GM19238 (cell line): ENCODE results near the gene ZBTB12.
A peak's percentile ranks its signal among the peaks of the same experiment; 100 is the strongest.
"Not testable (repeated sequence)": the region's sequence is repeated elsewhere in the genome, so short reads cannot be mapped to it uniquely, and the experiment has no call there.

ENCODE experiments used
- DNase-seq: peaks from one replicate; pipeline ENCODE4 v3.0.0; 2011; ENCODE audit warnings: low spot score; ENCODE audit not compliant: insufficient read length

The ZBTB12 gene, protein sequence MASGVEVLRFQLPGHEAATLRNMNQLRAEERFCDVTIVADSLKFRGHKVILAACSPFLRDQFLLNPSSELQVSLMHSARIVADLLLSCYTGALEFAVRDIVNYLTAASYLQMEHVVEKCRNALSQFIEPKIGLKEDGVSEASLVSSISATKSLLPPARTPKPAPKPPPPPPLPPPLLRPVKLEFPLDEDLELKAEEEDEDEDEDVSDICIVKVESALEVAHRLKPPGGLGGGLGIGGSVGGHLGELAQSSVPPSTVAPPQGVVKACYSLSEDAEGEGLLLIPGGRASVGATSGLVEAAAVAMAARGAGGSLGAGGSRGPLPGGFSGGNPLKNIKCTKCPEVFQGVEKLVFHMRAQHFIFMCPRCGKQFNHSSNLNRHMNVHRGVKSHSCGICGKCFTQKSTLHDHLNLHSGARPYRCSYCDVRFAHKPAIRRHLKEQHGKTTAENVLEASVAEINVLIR

DNA sequence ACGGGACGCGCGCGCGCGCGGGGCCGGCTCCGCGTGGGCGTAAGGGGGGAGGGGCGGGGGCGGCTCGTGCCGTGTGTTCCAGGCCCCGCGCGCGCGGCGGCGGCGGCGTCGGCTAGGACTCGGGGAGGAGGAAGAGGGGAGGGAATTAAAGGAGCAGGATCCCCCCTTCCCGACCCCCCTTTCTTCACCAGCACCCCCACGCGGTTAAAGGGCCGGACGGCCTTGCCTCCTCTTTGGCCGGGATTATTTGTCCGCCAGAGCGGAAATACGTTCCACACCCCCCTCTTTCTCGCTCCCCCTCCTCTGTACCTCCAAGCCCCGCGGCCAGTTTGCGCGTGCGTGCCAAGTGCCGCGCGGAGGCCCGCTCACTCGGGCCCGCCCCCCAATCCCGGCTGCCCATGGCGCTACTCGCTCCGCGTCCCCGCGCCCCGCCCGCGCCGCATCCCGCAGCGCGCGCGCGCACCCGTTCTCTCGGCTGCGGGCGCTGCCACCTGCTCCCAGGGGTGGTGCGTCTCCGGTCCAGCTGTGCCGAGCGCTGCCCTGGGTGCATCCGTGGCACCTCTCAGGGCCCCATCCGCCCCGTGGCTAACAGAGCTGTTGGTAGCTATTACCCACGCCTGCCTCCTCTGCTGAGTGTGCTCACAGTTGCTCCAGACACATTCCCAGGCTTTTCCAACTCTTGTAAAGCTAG is at the start of gene ZBTB12:
Gene ZBTB12 (minus strand): TSS at position 134 of the 691 bp plus-strand sequence. CDS start 781 bp downstream, outside the sequence.
- DNase-seq, result peak; percentile 88

DNA sequence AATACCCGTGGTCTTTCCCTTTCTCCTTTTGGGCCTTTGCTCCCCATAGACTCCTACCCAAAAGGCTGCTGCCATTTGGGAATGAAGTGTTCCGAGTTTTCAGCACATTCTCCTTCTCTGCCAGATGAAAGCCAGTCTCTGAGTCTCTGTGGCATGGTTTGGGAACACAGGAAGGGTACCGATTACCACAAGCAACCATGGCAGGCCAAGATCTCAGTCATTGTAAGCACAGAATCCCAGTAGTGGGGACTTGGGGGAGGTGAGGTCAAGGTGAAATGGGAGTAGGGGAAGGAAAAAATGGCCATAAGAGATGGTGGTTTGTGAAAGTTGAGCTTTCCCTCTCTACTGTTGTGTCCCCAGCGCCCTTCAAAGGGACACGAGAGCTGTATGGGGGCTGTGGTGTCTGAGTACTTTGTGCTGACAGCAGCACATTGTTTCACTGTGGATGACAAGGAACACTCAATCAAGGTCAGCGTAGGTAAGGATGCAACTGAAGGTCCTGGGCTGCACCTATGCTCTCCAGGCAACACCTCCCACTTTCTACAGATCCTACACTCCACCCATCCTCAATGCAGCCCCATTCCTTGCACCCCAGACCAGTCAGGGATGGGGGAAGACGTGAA is 48.2 kb upstream of the ZBTB12 start:
- no peak for DNase-seq

DNA sequence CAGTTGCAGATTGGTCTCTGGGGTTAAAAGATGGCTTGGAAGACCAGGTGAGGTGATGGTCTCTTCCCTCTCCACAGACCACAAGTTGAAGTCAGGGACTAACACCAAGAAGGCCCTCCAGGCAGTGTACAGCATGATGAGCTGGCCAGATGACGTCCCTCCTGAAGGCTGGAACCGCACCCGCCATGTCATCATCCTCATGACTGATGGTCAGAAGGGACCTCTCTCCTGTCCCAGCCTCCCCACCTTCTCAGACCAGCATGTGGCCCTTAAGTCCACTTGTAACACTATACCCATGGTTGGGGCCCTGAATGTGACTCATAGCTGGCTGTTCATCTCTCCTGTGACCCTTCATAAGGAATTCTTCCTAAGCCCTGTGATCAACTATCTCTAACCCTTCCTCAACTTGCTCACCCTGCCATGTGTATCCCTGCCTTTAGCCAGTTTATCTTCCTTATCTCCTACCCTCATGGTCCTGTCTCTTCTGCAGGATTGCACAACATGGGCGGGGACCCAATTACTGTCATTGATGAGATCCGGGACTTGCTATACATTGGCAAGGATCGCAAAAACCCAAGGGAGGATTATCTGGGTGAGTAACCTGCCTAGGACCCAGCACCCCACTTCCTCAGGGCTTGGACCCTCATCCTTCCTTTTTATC is 47.0 kb upstream of the ZBTB12 start:
- no peak for DNase-seq

DNA sequence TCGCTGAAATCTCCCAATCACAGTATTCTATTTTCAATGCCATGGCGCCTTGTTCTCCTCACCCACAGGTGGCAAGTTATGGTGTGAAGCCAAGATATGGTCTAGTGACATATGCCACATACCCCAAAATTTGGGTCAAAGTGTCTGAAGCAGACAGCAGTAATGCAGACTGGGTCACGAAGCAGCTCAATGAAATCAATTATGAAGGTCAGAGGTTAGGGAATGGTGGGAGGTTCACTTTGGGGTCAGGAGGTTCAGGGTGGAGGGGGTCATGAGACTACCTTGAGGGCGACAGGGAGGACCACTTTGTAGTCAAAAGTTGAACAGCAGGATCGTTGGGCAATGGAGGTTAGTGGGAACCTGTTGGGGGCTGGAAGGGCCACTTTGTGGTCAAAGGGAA is 46.4 kb upstream of the ZBTB12 start:
- DNase-seq, result no peak

DNA sequence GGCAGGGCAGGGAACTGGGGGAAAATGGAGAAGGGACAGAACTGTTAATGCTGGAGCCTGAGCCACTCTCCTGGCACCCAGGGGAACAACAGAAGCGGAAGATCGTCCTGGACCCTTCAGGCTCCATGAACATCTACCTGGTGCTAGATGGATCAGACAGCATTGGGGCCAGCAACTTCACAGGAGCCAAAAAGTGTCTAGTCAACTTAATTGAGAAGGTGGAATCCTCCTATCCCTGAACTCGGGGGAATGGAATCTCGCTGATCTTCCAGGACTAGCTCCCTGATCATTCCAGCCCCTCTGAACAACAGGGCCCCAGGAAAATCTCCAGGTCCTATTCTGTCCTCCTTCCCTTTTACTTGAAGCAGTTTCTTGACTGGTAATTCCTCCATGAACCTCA is 46.0 kb upstream of the ZBTB12 start:
- DNase-seq, result no peak

DNA sequence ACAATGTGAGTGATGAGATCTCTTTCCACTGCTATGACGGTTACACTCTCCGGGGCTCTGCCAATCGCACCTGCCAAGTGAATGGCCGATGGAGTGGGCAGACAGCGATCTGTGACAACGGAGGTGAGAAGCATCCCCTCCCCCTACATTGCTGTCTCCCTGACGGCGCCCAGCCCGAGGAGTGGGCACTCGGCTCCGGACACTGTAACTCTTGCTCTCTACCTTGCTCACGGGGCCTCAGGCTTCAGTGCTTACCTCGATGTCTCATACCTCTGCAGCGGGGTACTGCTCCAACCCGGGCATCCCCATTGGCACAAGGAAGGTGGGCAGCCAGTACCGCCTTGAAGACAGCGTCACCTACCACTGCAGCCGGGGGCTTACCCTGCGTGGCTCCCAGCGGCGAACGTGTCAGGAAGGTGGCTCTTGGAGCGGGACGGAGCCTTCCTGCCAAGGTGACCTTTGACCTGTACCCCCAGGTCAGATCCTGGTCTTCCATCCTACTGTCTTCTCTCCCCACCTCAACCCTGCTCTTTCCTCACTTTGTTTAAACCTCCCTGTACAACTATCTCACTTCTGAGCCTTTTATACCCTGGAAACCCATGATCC is 45.3 kb upstream of the ZBTB12 start:
- DNase-seq, result no peak

DNA sequence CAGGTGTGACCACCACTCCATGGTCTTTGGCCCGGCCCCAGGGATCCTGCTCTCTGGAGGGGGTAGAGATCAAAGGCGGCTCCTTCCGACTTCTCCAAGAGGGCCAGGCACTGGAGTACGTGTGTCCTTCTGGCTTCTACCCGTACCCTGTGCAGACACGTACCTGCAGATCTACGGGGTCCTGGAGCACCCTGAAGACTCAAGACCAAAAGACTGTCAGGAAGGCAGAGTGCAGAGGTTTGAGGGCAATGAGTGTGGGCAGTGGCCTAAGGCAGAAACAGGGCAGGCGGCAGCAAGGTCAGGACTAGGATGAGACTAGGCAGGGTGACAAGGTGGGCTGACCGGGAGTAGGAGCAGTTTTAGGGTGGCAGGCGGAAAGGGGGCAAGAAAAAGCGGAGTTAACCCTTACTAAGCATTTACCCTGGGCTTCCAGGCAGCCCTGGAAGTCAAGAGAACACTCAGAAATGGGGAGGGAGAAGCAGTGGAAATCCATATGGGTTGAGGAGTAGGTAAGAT is 44.5 kb upstream of the ZBTB12 start:
- DNase-seq, result no peak

DNA sequence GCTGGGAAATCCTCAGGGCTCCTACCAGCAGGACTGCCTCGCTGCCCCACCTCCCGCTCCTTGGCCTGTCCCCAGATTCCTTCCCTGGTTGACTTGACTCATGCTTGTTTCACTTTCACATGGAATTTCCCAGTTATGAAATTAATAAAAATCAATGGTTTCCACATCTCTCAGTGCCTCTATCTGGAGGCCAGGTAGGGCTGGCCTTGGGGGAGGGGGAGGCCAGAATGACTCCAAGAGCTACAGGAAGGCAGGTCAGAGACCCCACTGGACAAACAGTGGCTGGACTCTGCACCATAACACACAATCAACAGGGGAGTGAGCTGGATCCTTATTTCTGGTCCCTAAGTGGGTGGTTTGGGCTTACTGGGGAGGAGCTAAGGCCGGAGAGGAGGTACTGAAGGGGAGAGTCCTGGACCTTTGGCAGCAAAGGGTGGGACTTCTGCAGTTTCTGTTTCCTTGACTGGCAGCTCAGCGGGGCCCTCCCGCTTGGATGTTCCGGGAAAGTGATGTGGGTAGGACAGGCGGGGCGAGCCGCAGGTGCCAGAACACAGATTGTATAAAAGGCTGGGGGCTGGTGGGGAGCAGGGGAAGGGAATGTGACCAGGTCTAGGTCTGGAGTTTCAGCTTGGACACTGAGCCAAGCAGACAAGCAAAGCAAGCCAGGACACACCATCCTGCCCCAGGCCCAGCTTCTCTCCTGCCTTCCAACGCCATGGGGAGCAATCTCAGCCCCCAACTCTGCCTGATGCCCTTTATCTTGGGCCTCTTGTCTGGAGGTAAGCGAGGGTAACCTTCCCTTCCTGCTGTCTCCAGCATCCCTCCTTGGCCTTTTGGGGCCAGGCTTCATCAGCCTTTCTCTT is 43.9 kb upstream of the ZBTB12 start, which contains the start of gene CFB:
Gene CFB (plus strand): TSS at position 589 of the 863 bp plus-strand sequence. CDS start 127 bp downstream, at position 716.
- no peak for DNase-seq

DNA sequence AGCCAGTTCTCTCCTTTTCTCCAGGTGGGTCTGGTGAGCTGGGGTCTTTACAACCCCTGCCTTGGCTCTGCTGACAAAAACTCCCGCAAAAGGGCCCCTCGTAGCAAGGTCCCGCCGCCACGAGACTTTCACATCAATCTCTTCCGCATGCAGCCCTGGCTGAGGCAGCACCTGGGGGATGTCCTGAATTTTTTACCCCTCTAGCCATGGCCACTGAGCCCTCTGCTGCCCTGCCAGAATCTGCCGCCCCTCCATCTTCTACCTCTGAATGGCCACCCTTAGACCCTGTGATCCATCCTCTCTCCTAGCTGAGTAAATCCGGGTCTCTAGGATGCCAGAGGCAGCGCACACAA is 43.2 kb upstream of the ZBTB12 start:
- DNase-seq, result no peak

DNA sequence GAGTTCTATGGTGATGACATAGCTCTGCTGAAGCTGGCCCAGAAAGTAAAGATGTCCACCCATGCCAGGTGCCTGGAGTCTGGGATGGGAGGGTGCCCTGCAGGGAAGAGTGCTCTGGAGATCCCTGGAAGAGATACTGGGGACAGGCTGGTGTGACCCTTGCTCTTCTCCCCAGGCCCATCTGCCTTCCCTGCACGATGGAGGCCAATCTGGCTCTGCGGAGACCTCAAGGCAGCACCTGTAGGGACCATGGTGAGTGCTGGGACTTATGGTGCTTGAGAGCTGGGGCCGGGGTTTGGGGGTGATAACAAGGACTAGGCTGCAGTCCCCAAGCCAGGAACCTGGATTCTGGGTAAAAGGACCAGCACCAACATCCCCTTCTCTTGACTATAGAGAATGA is 41.9 kb upstream of the ZBTB12 start:
- DNase-seq, result no peak

DNA sequence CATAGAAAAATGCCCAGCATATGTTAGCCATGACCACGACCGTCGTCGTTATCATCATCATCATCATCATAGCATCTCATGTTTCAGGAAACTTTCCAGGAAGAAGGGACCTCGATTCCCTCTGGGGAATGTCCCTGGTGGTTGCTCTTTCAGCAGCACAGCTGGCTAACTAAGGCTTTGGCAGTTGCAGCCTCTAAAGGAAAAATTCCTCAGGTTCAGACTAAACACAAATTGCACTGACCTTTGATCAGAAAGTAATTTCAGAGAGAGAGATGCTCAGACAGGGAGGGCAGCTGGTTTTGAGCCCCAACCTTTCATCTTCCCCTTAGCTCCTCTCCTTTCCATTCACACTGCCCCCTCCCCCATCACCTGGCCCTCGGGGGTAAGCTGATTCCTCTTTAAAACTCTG is 38.4 kb upstream of the ZBTB12 start:
- DNase-seq, result no peak

DNA sequence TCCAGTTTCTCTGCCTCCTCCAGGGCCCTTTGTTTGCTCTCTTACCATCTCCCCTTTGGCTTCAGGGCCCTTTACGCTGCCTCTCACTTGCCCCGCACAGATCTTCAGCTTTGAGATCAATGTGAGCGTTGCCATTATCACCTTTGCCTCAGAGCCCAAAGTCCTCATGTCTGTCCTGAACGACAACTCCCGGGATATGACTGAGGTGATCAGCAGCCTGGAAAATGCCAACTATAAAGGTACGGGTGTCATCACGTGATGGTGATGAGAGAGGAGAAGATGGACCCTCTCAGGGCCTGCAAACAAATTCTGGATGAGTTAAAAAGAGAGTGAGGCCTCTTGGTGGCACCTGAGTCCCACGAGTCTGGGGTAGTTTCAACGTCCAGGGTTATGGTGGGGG is 33.9 kb upstream of the ZBTB12 start:
- no peak for DNase-seq

DNA sequence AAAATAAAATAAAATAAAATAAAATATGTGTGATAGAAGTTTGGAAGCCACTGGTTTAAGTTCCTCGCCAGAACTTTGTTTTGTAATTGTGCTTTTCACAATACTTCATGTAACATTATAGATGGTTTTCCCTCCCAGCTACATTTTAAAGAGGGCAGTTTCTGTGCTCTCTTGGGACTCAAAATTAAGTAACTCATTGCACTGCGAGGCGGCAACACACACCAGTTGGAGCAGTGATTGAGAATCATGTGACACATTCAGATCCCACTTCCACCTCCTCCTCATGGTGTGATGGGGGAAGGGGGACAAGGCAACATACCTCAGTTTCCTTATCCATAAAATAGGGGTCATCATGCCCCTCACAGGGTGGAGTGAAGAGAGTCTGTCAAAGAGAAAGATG is 33.1 kb upstream of the ZBTB12 start:
- DNase-seq, result no peak

DNA sequence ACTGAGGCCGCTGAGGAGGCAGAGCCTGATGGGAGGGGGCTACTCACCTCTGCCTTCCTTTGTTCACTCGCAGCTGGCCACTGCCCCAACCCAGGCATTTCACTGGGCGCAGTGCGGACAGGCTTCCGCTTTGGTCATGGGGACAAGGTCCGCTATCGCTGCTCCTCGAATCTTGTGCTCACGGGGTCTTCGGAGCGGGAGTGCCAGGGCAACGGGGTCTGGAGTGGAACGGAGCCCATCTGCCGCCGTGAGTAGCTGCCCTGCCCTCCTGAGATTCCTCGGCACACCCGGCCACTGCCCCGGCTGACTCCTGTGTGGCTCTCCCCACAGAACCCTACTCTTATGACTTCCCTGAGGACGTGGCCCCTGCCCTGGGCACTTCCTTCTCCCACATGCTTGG is 31.7 kb upstream of the ZBTB12 start:
- no peak for DNase-seq

DNA sequence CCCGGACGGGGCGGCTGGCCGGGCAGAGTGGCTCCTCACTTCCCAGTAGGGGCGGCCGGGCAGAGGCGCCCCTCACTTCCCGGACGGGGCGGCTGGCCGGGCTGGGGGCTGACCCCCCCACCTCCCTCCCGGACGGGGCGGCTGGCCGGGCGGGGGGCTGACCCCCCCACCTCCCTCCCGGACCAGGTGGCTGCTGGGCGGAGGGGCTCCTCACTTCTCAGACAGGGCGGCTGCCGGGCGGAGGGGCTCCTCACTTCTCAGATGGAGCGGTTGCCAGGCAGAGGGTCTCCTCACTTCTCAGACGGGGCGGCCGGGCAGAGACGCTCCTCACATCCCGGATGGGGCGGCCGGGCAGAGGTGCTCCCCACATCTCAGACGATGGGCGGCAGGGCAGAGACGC is 30.3 kb upstream of the ZBTB12 start:
- not testable (repeated sequence) for DNase-seq

DNA sequence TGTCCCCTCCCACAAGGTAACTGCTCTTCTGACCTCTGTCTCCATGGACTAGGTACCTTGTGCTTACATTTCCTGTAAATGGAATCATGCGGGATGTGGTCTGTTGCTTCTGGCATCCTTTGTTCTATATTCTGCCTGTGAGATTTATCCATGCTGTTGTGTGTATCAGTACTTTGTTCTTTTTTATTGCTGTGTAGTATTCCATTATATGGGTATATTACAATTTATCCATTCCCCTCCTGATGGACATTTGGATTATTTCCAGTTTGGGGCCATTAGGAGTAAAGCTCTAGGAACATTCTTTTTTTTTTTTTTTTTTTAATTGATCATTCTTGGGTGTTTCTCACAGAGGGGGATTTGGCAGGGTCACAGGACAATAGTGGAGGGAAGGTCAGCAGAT is 29.1 kb upstream of the ZBTB12 start:
- no peak for DNase-seq

DNA sequence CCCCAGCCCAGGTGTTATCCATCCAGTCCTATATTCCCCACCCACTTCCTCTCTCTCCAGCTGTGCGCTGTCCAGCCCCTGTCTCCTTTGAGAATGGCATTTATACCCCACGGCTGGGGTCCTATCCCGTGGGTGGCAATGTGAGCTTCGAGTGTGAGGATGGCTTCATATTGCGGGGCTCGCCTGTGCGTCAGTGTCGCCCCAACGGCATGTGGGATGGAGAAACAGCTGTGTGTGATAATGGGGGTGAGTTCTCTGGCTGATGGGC is 26.7 kb upstream of the ZBTB12 start:
- no peak for DNase-seq

DNA sequence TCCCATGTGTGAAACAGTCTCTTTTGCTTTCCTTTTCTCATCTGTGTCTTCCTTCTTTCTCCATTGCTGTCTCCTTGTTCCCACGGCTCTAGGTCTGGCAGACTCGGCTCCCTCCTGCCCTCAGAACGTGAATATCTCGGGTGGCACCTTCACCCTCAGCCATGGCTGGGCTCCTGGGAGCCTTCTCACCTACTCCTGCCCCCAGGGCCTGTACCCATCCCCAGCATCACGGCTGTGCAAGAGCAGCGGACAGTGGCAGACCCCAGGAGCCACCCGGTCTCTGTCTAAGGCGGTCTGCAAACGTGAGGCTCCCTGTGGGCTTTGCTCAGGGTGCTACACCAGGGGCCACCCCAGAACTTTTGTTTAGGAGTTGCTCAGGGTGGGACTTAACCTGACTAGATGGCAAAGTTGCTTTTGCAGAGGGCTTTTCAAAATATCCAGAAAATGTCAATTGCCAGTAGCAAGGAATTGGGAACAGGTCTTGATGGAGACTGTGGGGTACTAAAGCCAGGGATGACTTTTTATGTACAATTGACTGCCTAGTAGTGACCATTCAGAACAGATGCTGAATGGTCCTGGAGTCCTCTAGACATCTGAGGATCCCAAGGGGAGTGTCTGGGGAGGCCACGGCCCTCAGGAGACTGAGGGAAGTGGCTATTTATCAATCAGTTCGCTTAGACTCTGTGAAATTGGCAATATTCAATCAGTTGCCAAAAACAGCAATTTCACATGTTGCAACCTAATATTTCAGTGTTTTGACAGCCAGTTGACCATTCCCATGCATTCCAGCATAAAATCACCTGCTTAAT is 26.2 kb upstream of the ZBTB12 start:
- no peak for DNase-seq

DNA sequence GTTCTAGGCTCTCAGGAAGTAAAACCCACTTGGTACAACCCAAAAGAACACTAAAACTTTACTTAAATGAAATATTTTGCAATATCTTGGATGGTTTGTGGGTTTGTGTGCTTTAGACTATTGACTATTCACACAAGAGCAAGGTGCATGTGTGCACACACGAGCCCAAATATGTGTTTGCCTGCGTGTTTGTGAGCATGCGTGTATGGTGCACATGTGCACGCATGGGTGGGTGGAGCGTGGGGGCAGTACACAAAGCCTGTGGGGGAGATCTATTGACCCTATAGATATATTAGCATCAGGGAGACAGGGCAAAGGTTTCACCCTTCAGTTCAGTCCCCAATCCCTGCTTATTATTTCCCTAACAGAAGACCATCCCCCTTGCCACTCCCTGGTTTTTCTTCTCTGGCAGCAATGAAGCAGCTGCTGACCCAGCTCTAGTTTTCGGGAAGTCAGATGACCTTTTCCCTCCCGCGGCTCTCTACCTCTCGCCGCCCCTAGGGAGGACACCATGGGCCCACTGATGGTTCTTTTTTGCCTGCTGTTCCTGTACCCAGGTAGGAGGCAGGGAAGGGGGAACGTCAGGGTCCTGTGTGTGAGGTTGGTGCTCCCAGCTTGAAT is 25.5 kb upstream of the ZBTB12 start, which contains the start of gene C2:
Gene C2 (plus strand): TSS at position 476 of the 621 bp plus-strand sequence. CDS start 36 bp downstream, at position 512.
- no peak for DNase-seq
